GM21526 (cell line): ENCODE measurements around the gene ZNF275.
"Not testable (repeated sequence)": the region's sequence is repeated elsewhere in the genome, so short reads cannot be mapped to it uniquely, and the experiment has no call there.

ENCODE experiments used
- ATAC-seq: cut with Tn5 transposase; IDR thresholded peaks from one replicate; pipeline ENCODE4 v1.9.1; 2021; ENCODE audit warnings: moderate library complexity; ENCODE audit not compliant: unreplicated experiment, low FRiP score

ZNF275 gene

GRCh38 chrX:153386097-153386496 lies 52.1 kb downstream of the ZNF275 start:
- ATAC-seq: no peak

GRCh38 chrX:153387345-153387744 lies 53.4 kb downstream of the ZNF275 start:
- no peak for ATAC-seq

GRCh38 chrX:153387987-153388721 lies 54.2 kb downstream of the ZNF275 start:
- ATAC-seq: no peak

- no peak for ATAC-seq
Measured at GRCh38 chrX:153388722-153389459, 54.9 kb downstream of the ZNF275 start.

- ATAC-seq: not testable (repeated sequence)
Measured at GRCh38 chrX:153389460-153389768, 55.5 kb downstream of the ZNF275 start.

- no peak for ATAC-seq
Measured at GRCh38 chrX:153392642-153393321, 58.8 kb downstream of the ZNF275 start.

GRCh38 chrX:153394612-153395011 lies 60.7 kb downstream of the ZNF275 start:
- ATAC-seq: no peak

- ATAC-seq: no peak
Measured at GRCh38 chrX:153395613-153396319, 61.8 kb downstream of the ZNF275 start.

- ATAC-seq: no peak
Measured at GRCh38 chrX:153396320-153397195, 62.6 kb downstream of the ZNF275 start.

- no peak for ATAC-seq
Measured at GRCh38 chrX:153397256-153397960, 63.5 kb downstream of the ZNF275 start.

GRCh38 chrX:153398275-153398960 lies 64.5 kb downstream of the ZNF275 start:
- no peak for ATAC-seq

GRCh38 chrX:153400146-153401132 lies 66.5 kb downstream of the ZNF275 start:
- no peak for ATAC-seq

GRCh38 chrX:153401133-153401764 lies 67.3 kb downstream of the ZNF275 start, which contains the start of gene PNMA6E:
PNMA6E (minus strand) TSS chrX:153401350; CDS start chrX:153398849, 2,501 bp downstream.
- no peak for ATAC-seq
